GM12801 (cell line): Measurements from ENCODE around the gene VAT1L.

Source experiments
- CTCF ChIP-seq: IDR thresholded peaks from one replicate; pipeline ENCODE4 v1.5.1; 2011; ENCODE audit warnings: control low read depth; ENCODE audit not compliant: insufficient read length; ENCODE audit errors: extremely low read depth

The VAT1L gene

GRCh38 chr16:77962689-77963088, 174.3 kb downstream of the VAT1L start:
- no peak for TF ChIP-seq CTCF

GRCh38 chr16:77963185-77964044, 175.1 kb downstream of the VAT1L start:
- TF ChIP-seq CTCF = no peak

GRCh38 chr16:77965346-77965745, 177.0 kb downstream of the VAT1L start:
- no peak for TF ChIP-seq CTCF

GRCh38 chr16:77967054-77967904, 178.9 kb downstream of the VAT1L start:
- no peak for TF ChIP-seq CTCF

- TF ChIP-seq CTCF = no peak
These were observed 181.5 kb downstream of the VAT1L start for GRCh38 chr16:77969861-77970260.

- no peak for TF ChIP-seq CTCF
These were observed 182.0 kb downstream of the VAT1L start for GRCh38 chr16:77970371-77970770.

GRCh38 chr16:77971306-77972061, 183.1 kb downstream of the VAT1L start:
- TF ChIP-seq CTCF = no peak
